Measurements from ENCODE around the gene FAM43B.
A peak's percentile ranks its signal among the peaks of the same experiment; 100 is the strongest.
"Not testable (repeated sequence)": the region's sequence is repeated elsewhere in the genome, so short reads cannot be mapped to it uniquely, and the experiment has no call there.

Gene FAM43B, protein sequence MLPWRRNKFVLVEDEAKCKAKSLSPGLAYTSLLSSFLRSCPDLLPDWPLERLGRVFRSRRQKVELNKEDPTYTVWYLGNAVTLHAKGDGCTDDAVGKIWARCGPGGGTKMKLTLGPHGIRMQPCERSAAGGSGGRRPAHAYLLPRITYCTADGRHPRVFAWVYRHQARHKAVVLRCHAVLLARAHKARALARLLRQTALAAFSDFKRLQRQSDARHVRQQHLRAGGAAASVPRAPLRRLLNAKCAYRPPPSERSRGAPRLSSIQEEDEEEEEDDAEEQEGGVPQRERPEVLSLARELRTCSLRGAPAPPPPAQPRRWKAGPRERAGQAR

DNA sequence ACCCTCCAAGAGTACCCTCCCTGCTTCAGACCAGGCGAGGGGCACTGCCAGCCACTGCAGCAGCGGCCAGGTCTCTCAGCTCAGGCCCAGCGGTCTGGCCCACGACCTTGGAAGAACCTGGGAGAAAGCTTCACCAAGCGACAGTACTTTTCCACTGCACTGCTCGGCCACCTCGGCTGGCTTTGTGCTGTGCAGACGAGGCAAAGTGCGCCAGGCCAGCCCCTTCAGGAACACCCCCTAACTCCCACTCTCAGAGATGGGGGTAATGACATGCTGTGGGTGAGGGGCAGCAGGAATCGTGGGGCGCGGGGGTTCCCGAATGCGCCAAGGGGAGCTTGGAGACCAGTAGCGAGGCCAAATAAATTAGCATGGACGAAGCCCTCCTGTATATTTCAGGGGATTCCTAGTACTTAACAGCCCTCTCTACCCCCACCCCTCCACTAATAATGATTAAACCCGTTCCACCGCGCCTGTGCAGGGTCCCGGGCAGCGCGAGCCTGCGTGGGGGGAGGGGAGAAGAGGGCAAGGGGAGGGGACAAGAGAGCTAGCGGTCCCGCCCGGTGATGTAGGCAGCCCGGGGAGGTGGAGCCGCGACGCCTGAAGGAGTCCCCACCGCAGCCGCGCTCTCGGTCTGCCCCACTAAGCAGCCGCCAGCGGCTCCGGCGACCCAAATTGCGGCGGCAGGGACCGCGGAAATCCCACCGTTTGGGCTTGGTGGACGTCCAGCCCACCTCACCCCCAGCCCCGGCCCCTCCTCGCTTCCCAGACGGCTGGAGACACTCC, at the start of gene FAM43B:
FAM43B (plus strand) TSS at position 629 of the 783 bp plus-strand sequence. CDS start 401 bp downstream, outside the sequence.
- no peak for DNase-seq (ENCODE audit: insufficient read length, low spot score)
- FAIRE-seq = no peak

DNA sequence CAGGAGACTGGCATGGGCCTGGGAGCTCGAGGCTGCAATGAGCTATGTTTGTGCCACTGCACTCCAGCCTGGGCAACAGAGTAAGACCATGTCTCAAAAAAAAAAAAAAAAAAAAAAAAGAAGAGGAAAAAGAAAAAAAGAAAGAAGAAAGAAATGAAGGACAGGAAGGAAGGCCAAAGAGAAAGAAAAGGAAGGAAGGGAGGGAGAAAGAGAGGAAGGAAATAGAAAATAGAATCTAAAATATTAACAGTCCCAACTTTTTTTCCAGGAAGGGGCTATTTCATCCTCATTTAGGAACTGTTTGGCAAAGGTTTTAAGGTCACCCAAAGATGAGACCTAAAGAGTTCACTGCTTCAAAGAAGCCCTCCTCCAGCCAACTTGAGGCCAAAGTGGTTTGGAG, 46.9 kb upstream of the FAM43B start:
- DNase-seq (ENCODE audit: insufficient read length, low spot score) = no peak
- FAIRE-seq = no peak

DNA sequence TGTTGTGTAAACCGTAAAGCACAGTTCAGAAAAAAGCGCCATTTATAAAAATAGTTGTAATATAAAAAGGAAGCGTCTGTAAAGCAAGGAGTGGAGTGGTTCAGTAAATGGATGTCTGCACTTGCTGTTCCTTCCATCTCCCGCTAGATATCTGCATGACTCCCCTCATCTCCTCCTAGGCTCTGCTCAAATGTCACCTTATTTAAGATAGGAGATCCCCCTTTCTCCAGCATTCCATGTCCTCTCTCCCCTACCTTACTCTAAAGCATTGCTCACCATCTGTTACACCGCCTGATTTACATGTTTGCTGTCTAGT, 45.2 kb upstream of the FAM43B start:
- FAIRE-seq (no peak), DNase-seq (ENCODE audit: insufficient read length, low spot score) (no peak)

DNA sequence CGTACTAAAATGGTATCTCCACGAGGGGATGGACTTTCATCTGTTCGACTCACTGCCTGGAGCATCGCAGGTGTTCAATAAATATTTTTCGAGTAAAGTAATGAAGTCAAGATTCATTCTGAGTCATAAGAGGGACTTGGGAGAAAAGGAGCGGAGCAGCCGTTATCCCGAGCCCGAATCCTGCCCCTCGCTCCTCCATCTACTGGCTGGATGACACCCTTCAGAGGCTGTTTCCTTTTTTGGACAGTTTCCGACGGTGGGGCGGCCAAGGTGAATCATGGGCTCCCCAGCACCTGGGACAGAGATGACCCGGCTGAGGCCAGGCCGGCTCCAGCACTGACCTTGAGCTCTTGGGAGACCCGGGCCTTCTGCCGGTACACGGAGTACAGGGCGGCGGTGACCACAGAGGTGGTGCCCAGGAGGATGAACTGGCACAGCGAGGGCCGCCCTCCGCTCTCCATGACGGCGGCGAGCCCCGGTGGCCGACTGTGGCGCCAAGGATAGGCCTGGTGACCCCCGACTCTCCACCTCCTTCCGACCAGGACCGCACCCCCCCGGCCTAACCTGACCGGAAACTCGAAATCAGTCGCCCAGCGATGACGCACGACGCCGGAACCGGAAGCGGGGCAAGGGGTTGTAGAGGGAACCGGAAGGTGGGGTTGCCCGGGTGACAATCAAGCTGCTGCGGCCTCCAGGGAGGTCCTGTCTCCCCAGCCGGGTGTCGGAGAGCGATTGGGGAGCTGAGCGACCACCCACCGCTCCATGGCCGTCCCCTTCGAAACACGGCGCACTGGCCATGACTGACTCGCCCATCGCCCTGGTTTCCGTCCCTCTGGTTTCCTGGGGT, 44.6 kb upstream of the FAM43B start, which contains the start of gene MUL1:
MUL1 (minus strand) TSS at position 588 of the 847 bp plus-strand sequence; CDS start at position 461, 127 bp downstream.
- FAIRE-seq (peak; percentile 96), DNase-seq (ENCODE audit: insufficient read length, low spot score) (peak; percentile 92)

DNA sequence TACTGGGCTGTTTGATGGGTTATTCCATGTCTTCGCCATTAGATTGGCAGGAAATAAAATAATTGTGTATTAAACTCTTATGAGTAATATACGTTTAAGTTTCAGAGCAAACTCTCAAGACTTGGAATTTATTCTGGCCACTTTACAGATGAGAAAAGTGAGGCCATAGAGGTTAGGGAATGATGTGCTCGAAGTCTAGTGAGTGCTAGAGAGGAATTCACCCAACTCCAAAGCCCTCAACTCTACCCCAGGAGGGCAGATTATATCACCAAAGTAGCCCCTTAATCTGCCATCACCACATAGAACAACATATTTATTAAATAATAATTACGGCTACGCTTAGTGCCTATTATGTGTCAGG, 44.0 kb upstream of the FAM43B start:
- FAIRE-seq = no peak
- no peak for DNase-seq (ENCODE audit: insufficient read length, low spot score)

DNA sequence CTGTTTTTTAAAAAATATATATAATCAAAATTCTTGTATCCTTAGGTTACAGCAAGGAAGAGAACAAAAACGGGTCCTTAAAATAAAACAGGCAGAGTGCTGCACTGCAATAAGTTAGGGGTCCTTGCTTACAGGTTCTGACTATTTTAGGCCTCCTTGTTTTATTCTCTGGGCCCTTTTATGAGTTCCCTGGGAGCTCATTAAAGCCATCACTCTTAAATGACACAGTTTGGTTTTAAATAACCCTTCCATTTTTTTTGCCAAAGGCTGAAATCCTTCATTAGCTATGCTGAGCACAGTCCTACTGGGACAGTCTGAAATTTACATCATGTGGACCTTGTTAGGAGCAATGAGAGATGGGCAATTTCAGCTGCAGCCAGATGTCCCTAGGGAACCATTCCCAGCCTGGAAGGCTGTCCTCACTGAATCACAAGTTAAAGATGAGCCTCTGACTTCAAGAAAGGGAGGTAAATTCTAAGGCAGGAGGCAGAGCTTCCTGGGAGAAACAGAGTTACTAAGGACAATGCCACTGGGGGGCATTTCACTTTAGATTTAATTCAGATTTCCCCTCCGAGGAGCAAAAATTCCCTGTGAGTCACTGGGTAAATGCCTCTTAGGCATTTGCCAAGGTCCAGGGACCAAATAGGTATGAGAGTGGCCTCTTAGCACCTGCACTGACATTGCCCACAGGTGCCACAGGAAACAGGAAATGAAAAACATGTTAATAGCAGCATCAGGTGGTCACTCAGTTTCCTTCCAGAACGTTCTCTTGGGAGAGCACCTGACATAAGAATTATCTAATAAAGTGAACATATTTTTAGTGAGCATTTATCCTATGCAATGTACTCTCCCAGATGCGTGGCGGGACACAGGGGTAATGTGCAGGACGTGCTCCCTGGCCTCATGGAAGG, 40.6 kb upstream of the FAM43B start:
- no peak for DNase-seq (ENCODE audit: insufficient read length, low spot score)
- no peak for FAIRE-seq

DNA sequence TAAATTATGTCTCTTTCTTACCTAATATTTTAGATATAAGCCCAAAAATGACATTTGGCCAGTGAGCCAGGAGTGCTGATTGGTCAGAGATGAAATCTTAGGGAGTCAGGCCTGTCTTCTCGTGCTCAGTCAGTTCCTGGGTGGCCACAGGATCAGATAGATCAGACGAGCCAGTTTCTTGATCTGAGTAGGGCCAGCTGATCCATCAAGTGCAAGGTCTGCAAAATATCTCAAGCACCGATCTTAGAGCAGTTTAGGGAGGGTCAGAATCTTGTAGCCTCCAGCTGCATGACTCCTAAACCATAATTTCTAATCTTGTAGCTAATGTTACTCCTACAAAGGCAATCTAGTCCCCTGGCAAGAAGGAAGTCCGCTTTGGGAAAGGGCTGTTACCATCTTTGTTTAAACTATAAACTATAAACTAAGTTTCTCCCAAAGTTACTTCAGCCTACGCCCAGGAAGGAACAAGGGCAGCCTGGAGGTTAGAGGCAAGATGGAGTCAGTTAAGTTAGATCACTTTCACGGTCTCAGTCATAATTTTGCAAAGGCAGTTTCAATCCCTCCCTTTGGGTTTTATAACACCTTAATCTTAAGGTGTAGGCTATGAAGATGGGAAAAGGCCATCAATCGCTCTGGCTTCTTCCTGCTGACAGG, 32.6 kb upstream of the FAM43B start:
- not testable (repeated sequence) for DNase-seq (ENCODE audit: insufficient read length, low spot score)

DNA sequence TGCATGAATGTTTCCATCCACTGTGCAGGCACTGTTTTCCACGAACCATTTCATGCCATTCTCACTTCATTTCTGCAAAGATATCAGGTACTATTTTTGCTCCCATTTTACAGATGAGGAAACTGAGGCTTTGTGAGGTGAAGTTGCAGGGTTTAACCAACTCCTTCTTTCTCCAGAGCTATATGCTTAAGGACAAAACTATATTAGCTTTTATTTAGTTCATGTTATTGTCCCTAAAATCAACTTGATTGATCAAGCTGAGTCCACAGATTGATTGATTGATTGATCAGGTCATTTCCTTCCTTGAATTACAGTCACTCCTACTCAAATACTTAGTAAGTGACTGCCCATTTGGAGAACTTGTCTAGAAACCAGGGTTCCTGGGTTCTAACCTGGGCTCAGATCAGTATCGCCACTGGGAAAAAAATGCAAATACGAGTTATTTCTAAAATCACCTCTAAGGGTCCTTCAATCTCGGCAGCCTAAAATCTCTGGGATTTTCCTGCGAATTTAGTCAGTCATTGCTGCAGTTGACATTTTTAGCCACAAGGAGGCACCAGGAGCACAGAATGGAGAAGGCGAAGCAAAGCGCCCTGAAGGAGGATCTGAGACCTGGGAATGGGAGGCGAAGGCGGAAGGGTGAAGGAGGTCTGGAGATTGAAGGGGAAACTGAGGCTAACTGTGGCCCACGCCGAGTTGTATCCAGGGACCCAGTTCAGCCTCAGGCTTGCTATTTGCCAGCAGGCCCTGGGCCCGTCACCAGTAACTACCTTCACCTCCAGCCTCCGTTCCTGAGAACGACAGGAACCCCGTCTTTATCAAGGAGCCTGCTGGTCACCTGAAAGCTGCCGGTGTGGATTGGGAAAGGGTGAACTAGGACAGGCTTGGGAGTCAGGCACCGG, 30.2 kb upstream of the FAM43B start:
- FAIRE-seq (peak; percentile 89), DNase-seq (ENCODE audit: insufficient read length, low spot score) (peak; percentile 46)

More for the DNA sequence above, 32.6 kb upstream of the FAM43B start:
- FAIRE-seq = not testable (repeated sequence)

DNA sequence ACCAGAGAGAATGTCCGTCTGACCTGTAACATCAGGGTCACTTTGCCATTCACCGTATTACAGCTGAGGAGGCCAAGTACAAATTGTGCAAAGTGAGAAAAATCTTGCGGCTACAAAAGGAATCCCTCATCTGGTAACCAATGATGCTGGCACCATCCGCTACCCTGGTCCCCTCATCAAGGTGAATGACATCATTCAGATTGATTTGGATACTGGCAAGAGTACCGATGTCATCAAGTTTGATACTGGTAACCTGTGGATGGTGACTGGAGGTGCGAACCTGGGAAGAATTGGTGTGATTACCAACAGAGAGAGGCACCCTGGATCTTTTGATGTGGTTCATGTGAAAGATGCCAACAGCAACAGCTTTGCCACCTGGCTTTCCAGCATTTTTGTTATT, 26.1 kb upstream of the FAM43B start:
- no peak for DNase-seq (ENCODE audit: insufficient read length, low spot score)
- no peak for FAIRE-seq

DNA sequence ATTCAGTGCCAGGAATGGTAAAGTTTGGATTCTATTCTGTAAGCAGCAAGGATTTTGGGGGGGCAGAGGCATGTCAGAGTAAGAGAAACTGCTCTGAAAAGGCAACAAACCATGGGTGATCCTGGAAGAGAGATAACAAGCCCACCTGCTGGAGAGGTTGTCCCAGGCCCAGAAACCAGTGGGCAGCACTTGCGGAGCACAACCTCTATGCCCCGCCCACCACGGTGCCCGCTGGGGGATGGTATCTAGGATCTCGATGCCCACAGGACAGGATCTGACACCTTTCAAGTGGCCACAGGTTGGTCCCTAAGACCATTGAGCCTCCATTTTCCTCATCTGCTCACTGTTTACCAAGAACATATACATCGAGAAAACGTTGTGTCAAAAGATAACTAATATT, 24.2 kb upstream of the FAM43B start:
- no peak for DNase-seq (ENCODE audit: insufficient read length, low spot score)
- FAIRE-seq = no peak

DNA sequence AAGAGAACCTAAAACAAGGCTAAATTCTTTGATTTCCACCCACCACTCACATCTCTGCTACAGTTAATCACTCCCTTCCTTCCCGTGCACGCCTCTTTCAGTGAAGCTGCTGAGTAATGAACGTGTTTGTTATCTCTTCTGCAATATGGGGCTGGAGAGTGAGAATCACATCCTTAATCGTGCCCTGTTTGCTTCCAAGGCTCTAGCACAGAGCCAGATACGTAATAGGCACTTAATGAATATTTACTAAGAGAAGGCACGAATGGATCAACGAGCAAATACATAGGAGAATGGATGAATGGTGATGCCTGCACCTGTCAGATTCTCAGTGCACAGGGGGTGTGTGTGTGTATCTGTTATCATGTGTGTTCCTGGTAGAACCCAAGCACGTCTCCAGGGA, 22.1 kb upstream of the FAM43B start:
- DNase-seq (ENCODE audit: insufficient read length, low spot score) (no peak), FAIRE-seq (no peak)

DNA sequence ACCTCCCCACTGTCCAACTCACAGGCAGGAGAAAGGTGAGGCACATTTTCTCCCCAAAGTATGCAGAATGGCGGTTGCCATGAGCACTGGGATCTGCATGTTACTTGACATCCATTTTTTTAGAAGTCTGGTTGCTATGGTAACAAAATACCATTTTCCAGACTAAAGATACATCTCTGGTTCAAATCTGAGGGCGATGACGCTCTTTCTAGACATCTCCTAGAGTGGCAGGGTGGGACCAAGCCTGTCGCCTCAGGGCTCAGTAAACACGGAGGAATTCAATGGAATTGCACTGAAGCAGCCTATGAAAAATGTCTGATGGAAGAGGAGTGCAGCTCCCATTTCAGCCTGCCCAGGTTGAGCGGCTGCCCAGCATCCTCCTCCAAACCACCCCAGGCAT, 21.5 kb upstream of the FAM43B start:
- FAIRE-seq = no peak
- no peak for DNase-seq (ENCODE audit: insufficient read length, low spot score)

DNA sequence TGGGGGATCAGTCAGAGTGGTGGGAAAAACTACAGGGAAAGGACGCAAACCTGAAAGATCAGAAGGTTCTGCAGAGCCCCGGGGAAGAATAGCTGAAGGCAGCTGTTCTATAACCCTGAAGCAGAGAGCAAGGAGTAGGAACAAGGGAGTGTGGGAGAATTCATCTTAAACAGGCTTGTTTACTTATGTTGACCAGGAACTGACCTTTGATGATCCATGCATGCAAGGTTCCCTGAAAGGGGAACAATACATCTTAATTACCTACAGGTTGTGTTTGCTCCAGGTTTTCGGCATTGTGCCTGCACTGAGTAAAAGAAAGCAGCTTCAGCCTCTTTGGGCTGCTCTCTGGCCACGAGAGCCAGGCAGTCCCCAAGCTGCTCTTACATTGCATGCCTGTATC, 18.7 kb upstream of the FAM43B start:
- no peak for FAIRE-seq
- DNase-seq (ENCODE audit: insufficient read length, low spot score) = no peak

DNA sequence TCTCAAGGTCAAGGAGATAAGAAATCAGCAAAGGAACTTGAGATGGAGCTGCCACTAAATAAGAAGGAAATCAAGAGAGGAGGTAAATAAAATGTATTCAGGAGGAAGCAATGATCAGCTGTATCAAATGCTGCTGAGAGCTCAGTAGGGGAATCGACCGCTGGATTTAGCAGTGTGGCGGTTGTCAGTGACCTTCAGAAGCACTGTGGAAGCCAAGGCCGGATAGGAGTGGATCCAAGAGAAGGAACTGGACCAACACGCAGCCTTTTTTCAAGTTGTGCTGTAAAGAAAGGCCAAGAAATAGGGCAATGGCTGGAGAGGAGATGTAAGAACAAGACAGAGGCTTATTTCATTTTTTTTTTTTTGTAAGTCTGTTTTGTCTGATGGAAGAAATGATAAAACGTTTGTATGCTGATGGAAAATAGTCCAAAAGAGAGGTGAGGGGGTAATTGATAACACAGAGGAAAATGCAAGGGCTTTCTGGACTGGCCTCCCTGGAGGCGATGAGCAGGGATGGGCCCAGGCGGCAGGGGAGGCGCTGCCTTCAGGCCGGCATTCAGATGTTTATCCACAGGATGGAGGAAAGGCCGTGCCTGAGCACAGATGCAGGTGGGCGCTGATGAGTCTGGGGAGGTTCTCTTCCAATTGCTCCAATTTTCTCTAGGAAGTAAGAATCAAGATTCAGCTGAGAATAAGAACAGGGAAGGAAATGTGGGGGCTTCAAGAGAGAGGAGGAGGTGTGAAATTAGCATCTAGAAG, 17.5 kb upstream of the FAM43B start:
- DNase-seq (ENCODE audit: insufficient read length, low spot score) (no peak), FAIRE-seq (no peak)

DNA sequence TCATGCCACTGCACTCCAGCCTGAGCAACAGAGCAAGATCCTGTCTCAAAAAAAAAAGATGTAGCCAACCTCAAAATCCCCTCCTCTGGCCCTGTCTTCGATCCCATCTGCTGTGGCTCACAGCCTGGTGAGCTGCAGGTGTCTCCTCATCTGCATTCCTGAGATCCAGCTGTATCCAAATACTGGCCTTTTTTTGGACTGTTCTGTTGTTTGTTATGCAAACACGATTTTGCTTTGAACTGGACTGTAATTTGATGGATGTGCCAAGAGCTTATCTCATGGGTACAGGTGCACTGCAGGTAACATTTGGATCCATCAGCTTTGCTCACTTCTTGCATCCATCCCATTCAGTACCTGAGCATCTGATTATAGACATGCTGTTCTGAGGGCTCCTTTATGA, 14.1 kb upstream of the FAM43B start:
- DNase-seq (ENCODE audit: insufficient read length, low spot score) (no peak), FAIRE-seq (no peak)

DNA sequence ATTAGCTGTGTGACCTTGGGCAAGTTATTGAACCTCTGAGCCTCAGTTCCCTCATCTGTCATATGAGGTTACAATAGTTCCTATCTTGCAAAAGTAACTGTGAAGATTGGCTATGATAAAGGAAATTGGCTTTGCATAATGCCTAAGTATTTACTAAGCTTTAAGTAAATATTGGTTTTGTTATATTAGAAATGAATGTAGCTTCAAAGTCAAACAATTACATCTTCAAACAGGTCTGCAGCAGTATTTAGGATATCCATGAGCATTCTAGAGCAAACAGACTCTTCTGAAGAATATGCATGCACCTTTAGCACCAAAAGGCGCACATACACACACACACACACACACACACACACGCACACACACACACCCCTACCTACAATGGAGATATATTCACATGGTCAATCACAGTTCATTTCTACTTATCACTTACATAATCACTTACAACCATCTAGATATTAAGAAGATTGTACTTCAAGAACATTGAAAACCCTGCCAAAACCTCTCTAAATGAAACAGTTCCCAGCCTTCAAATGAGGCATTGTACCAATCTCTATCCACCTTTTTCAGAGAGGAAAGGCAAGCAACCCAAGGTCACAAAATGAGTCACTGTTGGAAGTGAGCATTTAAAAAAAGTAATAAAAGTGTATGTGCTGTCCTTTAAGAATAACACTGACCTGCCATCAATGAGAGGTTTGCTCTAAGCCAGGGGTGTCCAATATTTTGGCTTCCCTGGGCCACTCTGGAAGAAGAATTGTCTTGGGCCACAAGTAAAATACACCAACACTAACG, 13.4 kb upstream of the FAM43B start:
- no peak for DNase-seq (ENCODE audit: insufficient read length, low spot score)
- FAIRE-seq = no peak

DNA sequence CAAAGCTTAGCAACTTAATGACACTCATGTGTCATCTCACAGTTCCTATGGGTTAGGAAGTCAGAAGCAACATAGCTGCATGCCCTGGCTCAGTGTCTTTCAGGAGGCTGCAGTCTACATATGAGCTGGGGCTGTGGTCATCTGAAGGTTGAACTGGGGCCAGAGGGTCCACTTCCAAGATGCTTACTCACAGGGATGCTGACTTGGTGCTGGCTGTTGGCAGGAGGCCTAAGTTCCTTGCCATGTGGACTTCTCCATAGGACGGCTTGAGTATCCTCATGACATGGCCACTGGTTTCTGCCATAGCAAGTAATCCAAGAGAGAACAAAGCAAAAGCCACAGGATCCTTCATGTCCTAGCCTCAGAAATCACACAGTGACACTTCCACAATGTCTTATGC, 12.1 kb upstream of the FAM43B start:
- FAIRE-seq (no peak), DNase-seq (ENCODE audit: insufficient read length, low spot score) (no peak)
